H9 (cell line): ENCODE data around the gene DOLPP1. TPM values are rescaled to one million over a fixed set of nuclear protein-coding genes. Genes with fewer than 3 reads are reported as not detected.

Experiments
- DNase-seq: peaks from one replicate; pipeline ENCODE4 v3.0.0-alpha.2; 2017
- H2AFZ ChIP-seq: one replicate; pipeline ENCODE4 v1.6.1; 2013; ENCODE audit warnings: mild to moderate bottlenecking, low read length, control low read depth, moderate library complexity
- H2AK5ac ChIP-seq: 2 replicates; pipeline ENCODE4 v1.6.1; 2013; ENCODE audit warnings: low read length, control low read depth, mixed read lengths; ENCODE audit not compliant: insufficient read length
- H2BK120ac ChIP-seq: one replicate; pipeline ENCODE4 v1.6.1; 2013; ENCODE audit warnings: low read depth, mild to moderate bottlenecking, low read length, control low read depth, inconsistent platforms; ENCODE audit not compliant: poor library complexity, severe bottlenecking
- H2BK12ac ChIP-seq: 2 replicates; pipeline ENCODE4 v1.6.1; 2013; ENCODE audit warnings: low read length, control low read depth, mixed read lengths, low read depth; ENCODE audit not compliant: insufficient read length
- H2BK15ac ChIP-seq: 2 replicates; pipeline ENCODE4 v1.6.1; 2013; ENCODE audit warnings: low read depth, low read length, control low read depth
- H2BK20ac ChIP-seq: one replicate; pipeline ENCODE4 v1.6.1; 2013; ENCODE audit warnings: low read depth, mild to moderate bottlenecking, low read length, control low read depth, inconsistent platforms; ENCODE audit not compliant: poor library complexity, severe bottlenecking
- H2BK5ac ChIP-seq: 2 replicates; pipeline ENCODE4 v1.6.1; 2013; ENCODE audit warnings: low read length, control low read depth, mixed read lengths; ENCODE audit not compliant: insufficient read length
- H3K14ac ChIP-seq: 2 replicates; pipeline ENCODE4 v1.6.1; 2013; ENCODE audit warnings: low read length, control low read depth; ENCODE audit not compliant: insufficient read depth
- H3K18ac ChIP-seq: 2 replicates; pipeline ENCODE4 v1.6.1; 2013; ENCODE audit warnings: low read depth, mild to moderate bottlenecking, mixed read lengths, low read length, control low read depth; ENCODE audit not compliant: insufficient read length
- H3K23ac ChIP-seq: 2 replicates; pipeline ENCODE4 v1.6.1; 2013; ENCODE audit warnings: low read length, control low read depth, mixed read lengths, low read depth; ENCODE audit not compliant: insufficient read length
- H3K23me2 ChIP-seq: 2 replicates; pipeline ENCODE4 v1.6.1; 2013; ENCODE audit warnings: low read depth, mild to moderate bottlenecking, mixed read lengths, low read length, control low read depth; ENCODE audit not compliant: insufficient read length, poor library complexity, severe bottlenecking
- H3K27ac ChIP-seq: 2 replicates; pipeline ENCODE4 v1.5.1; 2013; ENCODE audit warnings: low read length, control low read depth, mixed read lengths, low read depth; ENCODE audit not compliant: insufficient read length
- H3K27me3 ChIP-seq: 2 replicates; pipeline ENCODE4 v1.6.1; 2013; ENCODE audit warnings: low read length, control low read depth, inconsistent platforms; ENCODE audit not compliant: insufficient read depth
- H3K4ac ChIP-seq: 2 replicates; pipeline ENCODE4 v1.6.1; 2013; ENCODE audit warnings: low read depth, mild to moderate bottlenecking, control low read depth, inconsistent platforms, low read length, moderate library complexity
- H3K4me1 ChIP-seq: 2 replicates; pipeline ENCODE4 v1.6.1; 2013; ENCODE audit warnings: low read length, control low read depth, inconsistent platforms; ENCODE audit not compliant: insufficient read depth
- H3K4me2 ChIP-seq: 2 replicates; pipeline ENCODE4 v1.6.1; 2013; ENCODE audit warnings: low read length, control low read depth, mixed read lengths; ENCODE audit not compliant: insufficient read length, insufficient read depth
- H3K56ac ChIP-seq: 2 replicates; pipeline ENCODE4 v1.6.1; 2013; ENCODE audit warnings: low read depth, mild to moderate bottlenecking, mixed read lengths, low read length, control low read depth; ENCODE audit not compliant: insufficient read length
- H3K79me1 ChIP-seq: 2 replicates; pipeline ENCODE4 v1.6.1; 2013; ENCODE audit warnings: low read depth, mild to moderate bottlenecking, moderate library complexity, low read length, control low read depth, inconsistent platforms; ENCODE audit not compliant: insufficient read depth, poor library complexity, severe bottlenecking
- H3K79me2 ChIP-seq: 2 replicates; pipeline ENCODE4 v1.6.1; 2013; ENCODE audit warnings: low read length, control low read depth, inconsistent platforms; ENCODE audit not compliant: insufficient read depth
- H3K9ac ChIP-seq: 2 replicates; pipeline ENCODE4 v1.6.1; 2013; ENCODE audit warnings: low read length, control low read depth, mixed read lengths; ENCODE audit not compliant: insufficient read length; ENCODE audit errors: extremely low read depth
- H3K9me3 ChIP-seq: one replicate; pipeline ENCODE4 v1.6.1; 2013; ENCODE audit warnings: low read depth, low read length, inconsistent platforms; ENCODE audit not compliant: control insufficient read depth
- H3T11ph ChIP-seq: one replicate; pipeline ENCODE4 v1.6.1; 2013; ENCODE audit warnings: mild to moderate bottlenecking, low read length, control low read depth, inconsistent platforms
- H4K20me1 ChIP-seq: one replicate; pipeline ENCODE4 v1.6.1; 2013; ENCODE audit not compliant: control insufficient read depth, insufficient read length, insufficient read depth
- H4K5ac ChIP-seq: 2 replicates; pipeline ENCODE4 v1.6.1; 2013; ENCODE audit warnings: low read depth, mild to moderate bottlenecking, mixed read lengths, low read length, control low read depth; ENCODE audit not compliant: insufficient read length
- H4K8ac ChIP-seq: replicated peaks from 2 replicates; pipeline ENCODE4 v1.6.1; 2013; ENCODE audit warnings: low read length, control low read depth, mixed read lengths, low read depth; ENCODE audit not compliant: insufficient read length
- H4K91ac ChIP-seq: 2 replicates; pipeline ENCODE4 v1.6.1; 2013; ENCODE audit warnings: low read depth, mild to moderate bottlenecking, moderate library complexity, mixed read lengths, low read length, control low read depth; ENCODE audit not compliant: insufficient read length
- H3K27ac Mint-ChIP-seq, 3 experiments: 2 replicates in 2 of 3; 3 replicates in 1 of 3; pipeline ENCODE4 v1.8.0; 2020 to 2021; ENCODE audit warnings: mixed read lengths in 3 of 3, mild to moderate bottlenecking in 1 of 3, moderate library complexity in 1 of 3
- H3K27me3 Mint-ChIP-seq: 2 replicates; pipeline ENCODE4 v1.8.0; 2021; ENCODE audit warnings: low read depth, mild to moderate bottlenecking, moderate library complexity, mixed read lengths
- H3K36me3 Mint-ChIP-seq, 3 experiments: 2 replicates in 2 of 3; 3 replicates in 1 of 3; pipeline ENCODE4 v1.8.0; 2020 to 2021; ENCODE audit warnings: low read depth in 3 of 3, mixed read lengths in 3 of 3; ENCODE audit not compliant: insufficient read depth in 1 of 3
- H3K4me1 Mint-ChIP-seq, 2 experiments: 2 replicates each; pipeline ENCODE4 v1.8.0; 2020; ENCODE audit warnings: mixed read lengths in 2 of 2
- H3K4me3 Mint-ChIP-seq, 2 experiments: 2 replicates in 1 of 2; 3 replicates in 1 of 2; pipeline ENCODE4 v1.8.0; 2020 to 2021; ENCODE audit warnings: mild to moderate bottlenecking in 2 of 2, mixed read lengths in 2 of 2, moderate library complexity in 1 of 2
- H3K9me3 Mint-ChIP-seq, 2 experiments: 2 replicates in 1 of 2; 3 replicates in 1 of 2; pipeline ENCODE4 v1.8.0; 2020; ENCODE audit warnings: mild to moderate bottlenecking in 2 of 2, mixed read lengths in 2 of 2, moderate library complexity in 1 of 2
- WGBS: extraction: QIAGEN DNeasy Blood & Tissue Kit; methylation state at CpG from one replicate; pipeline ENCODE4 v1.1.7; 2013; ENCODE audit warnings: missing lambda C conversion rate, low lambda C conversion rate, mixed read lengths; ENCODE audit not compliant: insufficient read length; ENCODE audit errors: extremely low coverage; 5-methylcytosine and 5-hydroxymethylcytosine counted together
- total RNA-seq: library from RNA; stranded (reverse); gene quantifications from 2 replicates; pipeline ENCODE4 v1.2.1, GENCODE V29; 2021
- TF ChIP-seq, protein P1 (sequence below): fragments of 200-600 bp; sonication (generic); conservative IDR thresholded peaks from 3 replicates; pipeline ENCODE4 v1.8.0; 2021; ENCODE audit warnings: antibody characterized with exemption, mild to moderate bottlenecking

The DOLPP1 gene
- total RNA-seq, 1 experiment from 2014 or later, result 42.6 TPM

DNA sequence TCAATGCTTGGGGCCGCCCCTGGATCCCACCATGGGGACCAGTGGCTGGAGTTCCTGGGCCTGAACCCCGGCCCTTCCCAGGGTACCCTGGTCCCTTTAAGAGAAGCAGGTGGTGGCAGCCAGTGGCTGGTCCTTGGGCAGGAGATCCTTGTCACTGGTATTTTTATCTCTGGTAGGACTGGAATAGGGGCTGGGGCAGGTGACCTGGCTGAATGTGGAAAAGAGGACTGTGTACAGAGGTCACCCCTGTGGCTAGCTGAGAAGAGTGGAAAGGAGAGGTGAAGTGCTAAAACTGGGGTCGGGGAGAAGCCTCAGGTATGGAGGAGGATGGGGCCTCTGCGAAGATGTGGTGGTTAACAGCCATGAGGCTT lies 22.7 kb downstream of the DOLPP1 start:
- Histone ChIP-seq H3K79me1 (no peaks in the 10 kb centered on the region), H3K23ac (no peak overlapping the region), H4K20me1 (no peaks in the 10 kb centered on the region), H3K27me3 (no peaks in the 10 kb centered on the region), H3K4me1 (no peaks in the 10 kb centered on the region; the same call in 1 of the 2 replicates), H2BK120ac (no peak overlapping the region), H2AK5ac (no peak overlapping the region), H2BK20ac (no peak overlapping the region), H3K4ac (no peak overlapping the region), H3K27ac (no peak overlapping the region), H2BK5ac (no peak overlapping the region), H3K56ac (no peak overlapping the region), H3K18ac (no peak overlapping the region), H3K23me2 (no peaks in the 10 kb centered on the region), H3T11ph (no peak overlapping the region), H4K8ac (no peak overlapping the region), H2AFZ (no peak overlapping the region), H2BK12ac (no peak overlapping the region), H3K14ac (no peak overlapping the region), H2BK15ac (no peak overlapping the region), H3K4me2 (no peak overlapping the region), H3K9me3 (no peaks in the 10 kb centered on the region), H4K91ac (no peak overlapping the region), H4K5ac (no peak overlapping the region), H3K79me2 (no peaks in the 10 kb centered on the region), H3K9ac (no peak overlapping the region)
- Mint-ChIP-seq H3K4me1 (peaks cover 6 to 10% of the 10 kb centered on the region in 2 experiments; a peak in 3 of 4 replicates), H3K4me3 (no peak overlapping the region), H3K27me3 (peaks cover 27% of the 10 kb centered on the region), H3K9me3 (no peaks in the 10 kb centered on the region), H3K36me3 (peaks cover 0 to 4% (median 0%) of the 10 kb centered on the region in 3 experiments; a peak in 3 of 7 replicates), H3K27ac (no peak overlapping the region)
- WGBS, result no CpG with 5 or more reads among the region's 4 CpGs
- TF ChIP-seq, protein P1, sequence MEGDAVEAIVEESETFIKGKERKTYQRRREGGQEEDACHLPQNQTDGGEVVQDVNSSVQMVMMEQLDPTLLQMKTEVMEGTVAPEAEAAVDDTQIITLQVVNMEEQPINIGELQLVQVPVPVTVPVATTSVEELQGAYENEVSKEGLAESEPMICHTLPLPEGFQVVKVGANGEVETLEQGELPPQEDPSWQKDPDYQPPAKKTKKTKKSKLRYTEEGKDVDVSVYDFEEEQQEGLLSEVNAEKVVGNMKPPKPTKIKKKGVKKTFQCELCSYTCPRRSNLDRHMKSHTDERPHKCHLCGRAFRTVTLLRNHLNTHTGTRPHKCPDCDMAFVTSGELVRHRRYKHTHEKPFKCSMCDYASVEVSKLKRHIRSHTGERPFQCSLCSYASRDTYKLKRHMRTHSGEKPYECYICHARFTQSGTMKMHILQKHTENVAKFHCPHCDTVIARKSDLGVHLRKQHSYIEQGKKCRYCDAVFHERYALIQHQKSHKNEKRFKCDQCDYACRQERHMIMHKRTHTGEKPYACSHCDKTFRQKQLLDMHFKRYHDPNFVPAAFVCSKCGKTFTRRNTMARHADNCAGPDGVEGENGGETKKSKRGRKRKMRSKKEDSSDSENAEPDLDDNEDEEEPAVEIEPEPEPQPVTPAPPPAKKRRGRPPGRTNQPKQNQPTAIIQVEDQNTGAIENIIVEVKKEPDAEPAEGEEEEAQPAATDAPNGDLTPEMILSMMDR, result no peak
- DNase-seq, result no peak
